ENCODE results near the gene NUMA1. TPM values are rescaled to one million over a fixed set of nuclear protein-coding genes. Genes with fewer than 3 reads are reported as not detected.

Gene NUMA1
- polyA plus RNA-seq, 1 experiment: 79.5 TPM

- no peaks in the 10 kb centered on the region for H3K9me3 ChIP-seq (ENCODE audit: control insufficient read depth, insufficient read depth, low read length)
- H3K27me3 ChIP-seq (ENCODE audit: control insufficient read depth, insufficient read depth, low read length): no peaks in the 10 kb centered on the region
- no peak overlapping the region for H3K4me3 ChIP-seq (ENCODE audit: low read depth, low read length)
- no peak for DNase-seq (ENCODE audit: low read depth, low spot score)
- TF ChIP-seq, protein P1, sequence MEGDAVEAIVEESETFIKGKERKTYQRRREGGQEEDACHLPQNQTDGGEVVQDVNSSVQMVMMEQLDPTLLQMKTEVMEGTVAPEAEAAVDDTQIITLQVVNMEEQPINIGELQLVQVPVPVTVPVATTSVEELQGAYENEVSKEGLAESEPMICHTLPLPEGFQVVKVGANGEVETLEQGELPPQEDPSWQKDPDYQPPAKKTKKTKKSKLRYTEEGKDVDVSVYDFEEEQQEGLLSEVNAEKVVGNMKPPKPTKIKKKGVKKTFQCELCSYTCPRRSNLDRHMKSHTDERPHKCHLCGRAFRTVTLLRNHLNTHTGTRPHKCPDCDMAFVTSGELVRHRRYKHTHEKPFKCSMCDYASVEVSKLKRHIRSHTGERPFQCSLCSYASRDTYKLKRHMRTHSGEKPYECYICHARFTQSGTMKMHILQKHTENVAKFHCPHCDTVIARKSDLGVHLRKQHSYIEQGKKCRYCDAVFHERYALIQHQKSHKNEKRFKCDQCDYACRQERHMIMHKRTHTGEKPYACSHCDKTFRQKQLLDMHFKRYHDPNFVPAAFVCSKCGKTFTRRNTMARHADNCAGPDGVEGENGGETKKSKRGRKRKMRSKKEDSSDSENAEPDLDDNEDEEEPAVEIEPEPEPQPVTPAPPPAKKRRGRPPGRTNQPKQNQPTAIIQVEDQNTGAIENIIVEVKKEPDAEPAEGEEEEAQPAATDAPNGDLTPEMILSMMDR (IDR thresholded peaks at IDR 0.05; ENCODE audit: low read depth, low read length): no peak
- no peak overlapping the region for H3K27ac ChIP-seq (ENCODE audit: low read depth, low read length)
- ChIA-PET CTCF (interaction anchor here (0.5 to 4.1 kb wide), 5 partner anchors 16 to 186 kb away, joined by 3 to 18 read pairs (median 3); no protein-coding TSS in a partner anchor), POLR2A (no interaction called here)
These were observed 82.3 kb downstream of the NUMA1 start for GRCh38 chr11:71998061-71998460.

DNA sequence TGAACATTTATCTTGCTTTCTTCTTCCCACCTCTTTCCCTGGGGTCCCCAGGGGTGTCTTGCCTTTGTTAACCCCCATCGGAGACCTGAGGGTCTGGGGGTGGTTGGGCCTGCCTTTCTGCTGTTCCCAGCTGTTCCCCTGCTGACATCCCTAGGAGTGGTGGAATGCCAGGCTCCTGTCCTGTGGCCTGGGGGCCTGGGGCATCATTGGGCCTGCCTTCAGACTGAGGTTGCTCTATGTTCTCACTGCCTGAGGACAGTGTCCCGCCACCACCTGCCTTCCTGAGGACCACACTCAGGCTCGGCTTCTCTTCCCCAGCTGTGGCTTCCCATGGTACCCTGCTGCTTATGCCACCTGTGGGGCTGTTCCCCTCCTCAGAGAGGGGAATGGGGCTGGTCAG, 82.7 kb downstream of the NUMA1 start:
- no peak for DNase-seq (ENCODE audit: low read depth, low spot score)
- Histone ChIP-seq H3K27ac (ENCODE audit: low read depth, low read length) (no peak overlapping the region), H3K27me3 (ENCODE audit: control insufficient read depth, insufficient read depth, low read length) (no peaks in the 10 kb centered on the region), H3K9me3 (ENCODE audit: control insufficient read depth, insufficient read depth, low read length) (no peaks in the 10 kb centered on the region), H3K4me3 (ENCODE audit: low read depth, low read length) (no peak overlapping the region)
- POLR2A ChIA-PET: no interaction called here
- TF ChIP-seq, protein P1 (IDR thresholded peaks at IDR 0.05; ENCODE audit: low read depth, low read length): no peak
- CTCF ChIA-PET: interaction anchor here (0.5 to 4.1 kb wide), 5 partner anchors 15 to 186 kb away, joined by 3 to 18 read pairs (median 3); no protein-coding TSS in a partner anchor

DNA sequence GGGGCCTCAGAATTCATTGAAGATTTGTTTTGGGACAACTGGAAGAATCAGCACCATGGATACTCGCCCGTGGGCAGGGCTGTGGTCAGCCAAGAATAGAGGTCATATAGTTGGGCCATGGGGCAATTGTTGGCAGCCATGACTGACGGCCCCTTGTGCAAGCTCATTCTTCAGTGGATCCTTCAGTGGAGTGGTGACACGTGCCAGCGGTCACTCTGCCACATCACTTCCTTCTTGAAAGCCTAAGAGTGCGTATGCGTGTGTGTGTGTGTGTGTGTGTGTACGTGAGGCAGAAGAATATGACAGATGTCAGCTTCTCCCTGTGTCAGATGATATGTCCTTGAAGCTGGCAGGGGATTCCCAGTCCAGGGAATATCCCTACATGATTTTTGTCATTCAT, 83.4 kb downstream of the NUMA1 start:
- POLR2A ChIA-PET: no interaction called here
- CTCF ChIA-PET: interaction anchor here (1.3 to 4.1 kb wide), 2 partner anchors 19 to 29 kb away, joined by 3 to 18 read pairs; no protein-coding TSS in a partner anchor

DNA sequence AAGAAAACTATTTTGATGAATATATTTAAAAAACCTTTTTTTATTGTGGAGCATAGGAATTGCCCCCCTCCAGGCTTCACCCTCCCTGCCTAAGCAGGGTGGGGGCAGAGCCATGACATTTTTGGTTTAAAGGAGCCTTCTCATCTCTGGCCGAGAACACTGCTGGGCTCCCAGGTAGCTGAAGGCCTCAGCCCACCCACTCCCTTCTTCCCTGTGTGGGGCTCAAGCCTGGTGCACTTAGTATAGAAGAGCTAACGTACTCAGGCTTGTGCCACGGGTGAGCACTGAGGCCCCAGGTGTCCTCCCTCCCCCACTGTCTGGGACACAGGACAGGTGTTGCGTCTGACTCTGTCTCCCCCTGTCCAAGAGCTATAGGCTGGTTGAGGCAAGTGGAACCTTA, 83.8 kb downstream of the NUMA1 start:
- no peak for DNase-seq (ENCODE audit: low read depth, low spot score)
- CTCF ChIA-PET: interaction anchor here (1.3 to 4.1 kb wide), 2 partner anchors 19 to 29 kb away, joined by 3 to 18 read pairs; no protein-coding TSS in a partner anchor
- TF ChIP-seq, protein P1 (IDR thresholded peaks at IDR 0.05; ENCODE audit: low read depth, low read length): no peak
- POLR2A ChIA-PET: no interaction called here
- Histone ChIP-seq H3K27ac (ENCODE audit: low read depth, low read length) (no peak overlapping the region), H3K9me3 (ENCODE audit: control insufficient read depth, insufficient read depth, low read length) (no peaks in the 10 kb centered on the region), H3K4me3 (ENCODE audit: low read depth, low read length) (no peak overlapping the region), H3K27me3 (ENCODE audit: control insufficient read depth, insufficient read depth, low read length) (no peaks in the 10 kb centered on the region)

More for the DNA sequence above, 83.4 kb downstream of the NUMA1 start:
- Histone ChIP-seq H3K27me3 (ENCODE audit: control insufficient read depth, insufficient read depth, low read length) (no peaks in the 10 kb centered on the region), H3K9me3 (ENCODE audit: control insufficient read depth, insufficient read depth, low read length) (no peaks in the 10 kb centered on the region), H3K27ac (ENCODE audit: low read depth, low read length) (no peak overlapping the region), H3K4me3 (ENCODE audit: low read depth, low read length) (no peak overlapping the region)
- TF ChIP-seq, protein P1 (IDR thresholded peaks at IDR 0.05; ENCODE audit: low read depth, low read length): no peak
- no peak for DNase-seq (ENCODE audit: low read depth, low spot score)

- Histone ChIP-seq H3K27me3 (ENCODE audit: control insufficient read depth, insufficient read depth, low read length) (no peaks in the 10 kb centered on the region), H3K27ac (ENCODE audit: low read depth, low read length) (no peak overlapping the region), H3K9me3 (ENCODE audit: control insufficient read depth, insufficient read depth, low read length) (no peaks in the 10 kb centered on the region), H3K4me3 (ENCODE audit: low read depth, low read length) (no peak overlapping the region)
- POLR2A ChIA-PET: no interaction called here
- TF ChIP-seq, protein P1 (IDR thresholded peaks at IDR 0.05; ENCODE audit: low read depth, low read length): no peak
- CTCF ChIA-PET: interaction anchor here (0.8 to 1.7 kb wide), 2 partner anchors 18 to 242 kb away, joined by 3 to 7 read pairs; no protein-coding TSS in a partner anchor
- no peak for DNase-seq (ENCODE audit: low read depth, low spot score)
These were observed 84.5 kb downstream of the NUMA1 start for GRCh38 chr11:71995726-71996291.

Measured in AG04450 (cell line).